ENCODE data around the gene LDB3.

GRCh38 chr10:86721232-86721631, 52.9 kb downstream of the LDB3 start:
- TF ChIP-seq CTCF (IDR thresholded peaks at IDR 0.05; ENCODE audit: low read length) (no peak), EZH2 (IDR thresholded peaks at IDR 0.05; ENCODE audit: borderline replicate concordance, low read length) (no peak)

All from OCI-LY1 (cell line).